Measurements from ENCODE around the gene TMEM53. TPM values are rescaled to one million over a fixed set of nuclear protein-coding genes. Genes with fewer than 3 reads are reported as not detected.

TMEM53 gene
- total RNA-seq, 2 experiments from 2014 or later = 0.64 to 1.2 TPM

DNA sequence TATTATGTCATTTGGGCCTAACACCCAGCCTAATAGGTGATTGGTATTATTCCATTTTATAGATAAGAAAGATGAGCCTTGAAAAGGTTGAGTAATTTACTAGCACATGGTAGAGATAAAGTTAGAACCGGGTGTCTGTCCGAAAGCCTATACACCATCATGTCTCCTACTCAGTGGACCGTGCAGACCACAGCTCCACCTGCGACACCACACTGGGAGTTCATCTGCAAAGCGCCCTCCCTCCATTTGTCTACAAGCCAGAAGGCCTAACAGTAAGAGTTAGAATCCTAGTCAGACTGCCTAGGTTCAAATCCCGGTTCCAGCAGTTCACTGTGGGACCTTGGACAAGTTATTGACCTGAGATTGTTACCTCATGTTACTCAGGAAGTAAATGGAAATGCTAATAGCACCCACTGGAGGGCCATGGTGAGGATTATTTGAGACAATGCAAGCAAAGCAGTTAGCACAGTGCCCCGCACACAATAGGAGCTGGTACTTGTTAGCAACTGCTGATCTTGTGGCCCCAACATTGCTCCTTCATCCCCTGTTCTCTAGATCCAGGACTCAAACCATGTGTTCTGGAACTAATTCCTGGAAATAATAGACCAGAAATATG, 20.7 kb upstream of the TMEM53 start:
- H3K4me3 ChIP-seq (ENCODE audit: low read length) = no peak overlapping the region
- peaks cover 16% of the 10 kb centered on the region for H3K4me1 ChIP-seq (ENCODE audit: insufficient read depth, low read length)
- no peak overlapping the region for H3K27ac Mint-ChIP-seq
- H3K9me3 ChIP-seq (ENCODE audit: control insufficient read depth in 1 of 2, insufficient read depth in 1 of 2, low read length in 2 of 2) = no peaks in the 10 kb centered on the region
- DNase-seq = no peak
- peaks cover 14% of the 10 kb centered on the region for H3K4me1 Mint-ChIP-seq (ENCODE audit: low read depth)
- ChIA-PET POLR2A (interaction anchor here (2.1 to 2.6 kb wide), 2 partner anchors 21 to 27 kb away, joined by 14 to 16 read pairs; partner anchors contain the start of genes ARMH1 and TMEM53), CTCF (interaction anchor here (0.7 to 0.8 kb wide), 2 partner anchors 48 to 321 kb away, joined by 3 to 4 read pairs; no protein-coding TSS in a partner anchor)
- H3K4me3 Mint-ChIP-seq = no peak overlapping the region
- no peaks in the 10 kb centered on the region for H3K9me3 Mint-ChIP-seq
- no peaks in the 10 kb centered on the region for H3K36me3 Mint-ChIP-seq (ENCODE audit: low read depth)
- H3K36me3 ChIP-seq (ENCODE audit: insufficient read depth, low read length) = no peaks in the 10 kb centered on the region
- H3K27me3 Mint-ChIP-seq = peaks cover 5% of the 10 kb centered on the region
- intact Hi-C loops (cut with DNase I, micrococcal nuclease) = no loop called here
- H3K27me3 ChIP-seq (ENCODE audit: control insufficient read depth in 1 of 2, insufficient read depth in 2 of 2, low read length in 2 of 2) = no peaks in the 10 kb centered on the region
- TF ChIP-seq, protein P1, sequence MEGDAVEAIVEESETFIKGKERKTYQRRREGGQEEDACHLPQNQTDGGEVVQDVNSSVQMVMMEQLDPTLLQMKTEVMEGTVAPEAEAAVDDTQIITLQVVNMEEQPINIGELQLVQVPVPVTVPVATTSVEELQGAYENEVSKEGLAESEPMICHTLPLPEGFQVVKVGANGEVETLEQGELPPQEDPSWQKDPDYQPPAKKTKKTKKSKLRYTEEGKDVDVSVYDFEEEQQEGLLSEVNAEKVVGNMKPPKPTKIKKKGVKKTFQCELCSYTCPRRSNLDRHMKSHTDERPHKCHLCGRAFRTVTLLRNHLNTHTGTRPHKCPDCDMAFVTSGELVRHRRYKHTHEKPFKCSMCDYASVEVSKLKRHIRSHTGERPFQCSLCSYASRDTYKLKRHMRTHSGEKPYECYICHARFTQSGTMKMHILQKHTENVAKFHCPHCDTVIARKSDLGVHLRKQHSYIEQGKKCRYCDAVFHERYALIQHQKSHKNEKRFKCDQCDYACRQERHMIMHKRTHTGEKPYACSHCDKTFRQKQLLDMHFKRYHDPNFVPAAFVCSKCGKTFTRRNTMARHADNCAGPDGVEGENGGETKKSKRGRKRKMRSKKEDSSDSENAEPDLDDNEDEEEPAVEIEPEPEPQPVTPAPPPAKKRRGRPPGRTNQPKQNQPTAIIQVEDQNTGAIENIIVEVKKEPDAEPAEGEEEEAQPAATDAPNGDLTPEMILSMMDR (IDR thresholded peaks at IDR 0.05) = no peak
- no peak for ATAC-seq (ENCODE audit: poor library complexity)
- H3K27ac ChIP-seq (ENCODE audit: low read depth in 1 of 2, low read length in 2 of 2) = no peak overlapping the region

DNA sequence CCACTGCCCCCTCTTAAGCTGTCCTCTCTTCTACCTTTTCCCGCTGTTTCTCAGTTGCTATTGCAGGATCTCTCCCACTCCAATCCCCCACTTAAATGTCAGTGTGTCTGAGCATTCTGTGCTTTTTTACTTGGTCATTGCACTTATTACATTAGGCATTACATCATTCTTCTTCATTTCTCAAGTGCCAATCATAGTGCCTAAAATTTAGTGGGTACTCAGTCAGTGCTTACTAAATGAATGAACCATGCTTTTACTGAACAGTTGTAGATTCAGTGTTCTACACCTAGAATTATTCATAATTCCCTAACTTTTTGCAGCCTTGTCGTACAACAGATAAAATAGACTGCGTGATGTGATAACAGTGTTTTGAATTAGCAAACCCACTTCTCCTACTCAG, 19.6 kb upstream of the TMEM53 start:
- TF ChIP-seq, protein P1 (IDR thresholded peaks at IDR 0.05) = no peak
- DNase-seq (no peak), ATAC-seq (ENCODE audit: poor library complexity) (no peak)
- H3K4me1 ChIP-seq (ENCODE audit: insufficient read depth, low read length) = peaks cover 16% of the 10 kb centered on the region
- H3K27ac ChIP-seq (ENCODE audit: low read depth in 1 of 2, low read length in 2 of 2) = no peak overlapping the region
- Mint-ChIP-seq H3K27me3 (peaks cover 5% of the 10 kb centered on the region), H3K9me3 (no peaks in the 10 kb centered on the region), H3K27ac (no peak overlapping the region), H3K4me3 (no peak overlapping the region), H3K4me1 (ENCODE audit: low read depth) (peaks cover 14% of the 10 kb centered on the region), H3K36me3 (ENCODE audit: low read depth) (no peaks in the 10 kb centered on the region)
- no peaks in the 10 kb centered on the region for H3K36me3 ChIP-seq (ENCODE audit: insufficient read depth, low read length)
- H3K4me3 ChIP-seq (ENCODE audit: low read length) = no peak overlapping the region
- no peaks in the 10 kb centered on the region for H3K9me3 ChIP-seq (ENCODE audit: control insufficient read depth in 1 of 2, insufficient read depth in 1 of 2, low read length in 2 of 2)
- H3K27me3 ChIP-seq (ENCODE audit: control insufficient read depth in 1 of 2, insufficient read depth in 2 of 2, low read length in 2 of 2) = no peaks in the 10 kb centered on the region
- ChIA-PET CTCF (no interaction called here), POLR2A (no interaction called here)
- intact Hi-C loops (cut with DNase I, micrococcal nuclease) = no loop called here

DNA sequence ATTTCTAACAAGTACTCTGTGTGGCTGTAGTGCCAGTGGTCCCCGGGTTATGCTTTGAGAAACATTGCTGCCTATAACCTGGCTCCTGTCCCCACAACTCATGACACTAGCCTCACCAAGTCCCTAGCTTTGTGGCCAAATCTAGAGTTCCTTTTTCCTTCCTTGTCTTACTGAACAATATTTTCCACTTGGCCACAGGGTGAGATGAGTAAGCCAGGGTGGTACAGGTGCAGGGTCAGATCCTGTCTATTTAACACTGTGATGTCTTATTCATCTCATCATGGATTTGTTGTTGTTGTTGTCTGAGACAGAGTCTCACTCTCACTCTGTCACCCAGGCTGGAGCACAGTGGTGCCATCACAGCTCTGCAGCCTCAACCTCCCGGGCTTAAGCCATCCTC, 18.9 kb upstream of the TMEM53 start:
- Mint-ChIP-seq H3K9me3 (no peaks in the 10 kb centered on the region), H3K4me3 (no peak overlapping the region), H3K4me1 (ENCODE audit: low read depth) (peaks cover 14% of the 10 kb centered on the region), H3K27ac (no peak overlapping the region), H3K27me3 (peaks cover 5% of the 10 kb centered on the region), H3K36me3 (ENCODE audit: low read depth) (no peaks in the 10 kb centered on the region)
- ATAC-seq (ENCODE audit: poor library complexity) (no peak), DNase-seq (no peak)
- Histone ChIP-seq H3K27ac (ENCODE audit: low read depth in 1 of 2, low read length in 2 of 2) (no peak overlapping the region), H3K4me1 (ENCODE audit: insufficient read depth, low read length) (peaks cover 16% of the 10 kb centered on the region), H3K9me3 (ENCODE audit: control insufficient read depth in 1 of 2, insufficient read depth in 1 of 2, low read length in 2 of 2) (no peaks in the 10 kb centered on the region), H3K4me3 (ENCODE audit: low read length) (no peak overlapping the region), H3K36me3 (ENCODE audit: insufficient read depth, low read length) (no peaks in the 10 kb centered on the region), H3K27me3 (ENCODE audit: control insufficient read depth in 1 of 2, insufficient read depth in 2 of 2, low read length in 2 of 2) (no peaks in the 10 kb centered on the region)
- CTCF ChIA-PET = interaction anchor here (0.6 kb wide), 1 partner anchor 849 kb away, joined by 3 read pairs; no protein-coding TSS in a partner anchor
- TF ChIP-seq, protein P1 (IDR thresholded peaks at IDR 0.05) = no peak
- POLR2A ChIA-PET = no interaction called here
- intact Hi-C loops (cut with DNase I, micrococcal nuclease) = no loop called here

Measured in CD4-positive, alpha-beta T cell (primary cell).